ENCODE results near the gene TSC22D2. TPM values are rescaled to one million over a fixed set of nuclear protein-coding genes. Genes with fewer than 3 reads are reported as not detected.

TSC22D2 gene
- polyA plus RNA-seq, 1 donor from 2014 or later: 15.3 TPM

DNA sequence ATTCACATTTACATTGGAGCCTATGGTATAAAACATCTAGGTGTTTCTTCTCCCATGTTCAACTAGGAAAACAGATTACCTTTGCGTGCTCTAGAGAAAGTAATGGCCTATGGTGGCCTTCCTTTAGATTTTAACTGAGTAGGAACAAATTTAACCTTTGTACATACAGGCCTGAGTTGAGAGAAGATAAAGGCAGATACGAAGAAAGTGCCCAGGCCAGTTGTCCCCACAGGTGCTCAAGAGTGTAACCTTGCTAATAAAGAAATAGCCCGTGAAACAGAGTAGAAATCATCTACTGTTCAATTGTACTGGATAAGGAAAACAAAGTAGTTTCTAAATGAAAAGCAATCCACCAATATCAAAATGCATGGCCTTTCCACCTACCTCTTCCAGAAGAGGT lies 6.8 kb upstream of the TSC22D2 start:
- peaks cover 4% of the 10 kb centered on the region for H3K79me2 ChIP-seq (replicated peaks; ENCODE audit: insufficient read depth, low read length)
- no peaks in the 10 kb centered on the region for H3K9me2 ChIP-seq (ENCODE audit: insufficient read depth, low read length)
- no peak overlapping the region for H3K27ac ChIP-seq (ENCODE audit: low read length)
- no peaks in the 10 kb centered on the region for H3F3A ChIP-seq (ENCODE audit: insufficient read depth, low read length, poor library complexity, severe bottlenecking)
- no peak overlapping the region for H3K4me2 ChIP-seq (ENCODE audit: low read length)
- no peak overlapping the region for H2AFZ ChIP-seq (ENCODE audit: low read depth, low read length)
- TF ChIP-seq EP300 (conservative IDR thresholded peaks at IDR 0.05; ENCODE audit: poor library complexity, severe bottlenecking) (no peak), RAD21 (conservative IDR thresholded peaks at IDR 0.05) (no peak)
- TF ChIP-seq, protein P1, sequence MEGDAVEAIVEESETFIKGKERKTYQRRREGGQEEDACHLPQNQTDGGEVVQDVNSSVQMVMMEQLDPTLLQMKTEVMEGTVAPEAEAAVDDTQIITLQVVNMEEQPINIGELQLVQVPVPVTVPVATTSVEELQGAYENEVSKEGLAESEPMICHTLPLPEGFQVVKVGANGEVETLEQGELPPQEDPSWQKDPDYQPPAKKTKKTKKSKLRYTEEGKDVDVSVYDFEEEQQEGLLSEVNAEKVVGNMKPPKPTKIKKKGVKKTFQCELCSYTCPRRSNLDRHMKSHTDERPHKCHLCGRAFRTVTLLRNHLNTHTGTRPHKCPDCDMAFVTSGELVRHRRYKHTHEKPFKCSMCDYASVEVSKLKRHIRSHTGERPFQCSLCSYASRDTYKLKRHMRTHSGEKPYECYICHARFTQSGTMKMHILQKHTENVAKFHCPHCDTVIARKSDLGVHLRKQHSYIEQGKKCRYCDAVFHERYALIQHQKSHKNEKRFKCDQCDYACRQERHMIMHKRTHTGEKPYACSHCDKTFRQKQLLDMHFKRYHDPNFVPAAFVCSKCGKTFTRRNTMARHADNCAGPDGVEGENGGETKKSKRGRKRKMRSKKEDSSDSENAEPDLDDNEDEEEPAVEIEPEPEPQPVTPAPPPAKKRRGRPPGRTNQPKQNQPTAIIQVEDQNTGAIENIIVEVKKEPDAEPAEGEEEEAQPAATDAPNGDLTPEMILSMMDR (IDR thresholded peaks at IDR 0.05; ENCODE audit: poor library complexity, severe bottlenecking): no peak
- H3K4me3 ChIP-seq (ENCODE audit: low read length): no peak overlapping the region
- no peaks in the 10 kb centered on the region for H3K27me3 ChIP-seq (ENCODE audit: insufficient read depth, low read depth, low read length)
- no peak overlapping the region for H3K9ac ChIP-seq (ENCODE audit: low read length)
- H3K9me3 ChIP-seq (ENCODE audit: low read length): no peaks in the 10 kb centered on the region
- no peaks in the 10 kb centered on the region for H3K36me3 ChIP-seq (ENCODE audit: insufficient read depth, low read length)
- H4K20me1 ChIP-seq (ENCODE audit: insufficient read depth): no peaks in the 10 kb centered on the region

DNA sequence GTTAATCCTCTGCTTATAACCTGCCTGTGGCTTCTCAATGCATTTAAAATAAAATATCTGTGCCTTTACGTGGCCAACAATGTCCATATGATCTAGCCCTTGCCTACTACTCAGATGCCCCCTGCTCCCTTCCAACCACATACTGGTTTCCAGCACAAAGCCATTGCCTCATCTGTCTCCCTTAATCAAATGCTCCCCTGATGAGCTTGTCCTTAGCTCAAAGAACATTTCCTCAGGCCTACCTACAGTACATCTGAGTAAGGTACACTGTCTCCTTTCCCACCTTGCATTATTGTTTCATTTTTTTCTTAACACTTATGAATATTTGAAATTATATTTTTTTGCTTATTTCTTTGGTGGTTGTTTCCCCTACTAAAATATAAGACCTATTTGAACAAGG lies 5.9 kb upstream of the TSC22D2 start:
- Histone ChIP-seq H3K79me2 (replicated peaks; ENCODE audit: insufficient read depth, low read length) (peaks cover 4% of the 10 kb centered on the region), H4K20me1 (ENCODE audit: insufficient read depth) (no peaks in the 10 kb centered on the region), H3K4me2 (ENCODE audit: low read length) (no peak overlapping the region), H3K9ac (ENCODE audit: low read length) (no peak overlapping the region), H3K9me3 (ENCODE audit: low read length) (no peaks in the 10 kb centered on the region), H3K27me3 (ENCODE audit: insufficient read depth, low read depth, low read length) (no peaks in the 10 kb centered on the region), H3K36me3 (ENCODE audit: insufficient read depth, low read length) (no peaks in the 10 kb centered on the region), H3K27ac (ENCODE audit: low read length) (no peak overlapping the region), H3F3A (ENCODE audit: insufficient read depth, low read length, poor library complexity, severe bottlenecking) (peaks cover 3% of the 10 kb centered on the region), H3K9me2 (ENCODE audit: insufficient read depth, low read length) (no peaks in the 10 kb centered on the region), H3K4me3 (ENCODE audit: low read length) (no peak overlapping the region), H2AFZ (ENCODE audit: low read depth, low read length) (no peak overlapping the region)
- TF ChIP-seq SMC3 (conservative IDR thresholded peaks at IDR 0.05; ENCODE audit: poor library complexity): no peak
- no peak for TF ChIP-seq POLR2AphosphoS5 (IDR thresholded peaks at IDR 0.05)
- TF ChIP-seq TAF1 (IDR thresholded peaks at IDR 0.05; ENCODE audit: low read depth): no peak
- TF ChIP-seq MXI1 (conservative IDR thresholded peaks at IDR 0.05; ENCODE audit: poor library complexity, severe bottlenecking): no peak
- TF ChIP-seq EP300 (conservative IDR thresholded peaks at IDR 0.05; ENCODE audit: poor library complexity, severe bottlenecking): no peak
- TF ChIP-seq, protein P1 (IDR thresholded peaks at IDR 0.05; ENCODE audit: poor library complexity, severe bottlenecking): no peak
- TF ChIP-seq, protein P2, sequence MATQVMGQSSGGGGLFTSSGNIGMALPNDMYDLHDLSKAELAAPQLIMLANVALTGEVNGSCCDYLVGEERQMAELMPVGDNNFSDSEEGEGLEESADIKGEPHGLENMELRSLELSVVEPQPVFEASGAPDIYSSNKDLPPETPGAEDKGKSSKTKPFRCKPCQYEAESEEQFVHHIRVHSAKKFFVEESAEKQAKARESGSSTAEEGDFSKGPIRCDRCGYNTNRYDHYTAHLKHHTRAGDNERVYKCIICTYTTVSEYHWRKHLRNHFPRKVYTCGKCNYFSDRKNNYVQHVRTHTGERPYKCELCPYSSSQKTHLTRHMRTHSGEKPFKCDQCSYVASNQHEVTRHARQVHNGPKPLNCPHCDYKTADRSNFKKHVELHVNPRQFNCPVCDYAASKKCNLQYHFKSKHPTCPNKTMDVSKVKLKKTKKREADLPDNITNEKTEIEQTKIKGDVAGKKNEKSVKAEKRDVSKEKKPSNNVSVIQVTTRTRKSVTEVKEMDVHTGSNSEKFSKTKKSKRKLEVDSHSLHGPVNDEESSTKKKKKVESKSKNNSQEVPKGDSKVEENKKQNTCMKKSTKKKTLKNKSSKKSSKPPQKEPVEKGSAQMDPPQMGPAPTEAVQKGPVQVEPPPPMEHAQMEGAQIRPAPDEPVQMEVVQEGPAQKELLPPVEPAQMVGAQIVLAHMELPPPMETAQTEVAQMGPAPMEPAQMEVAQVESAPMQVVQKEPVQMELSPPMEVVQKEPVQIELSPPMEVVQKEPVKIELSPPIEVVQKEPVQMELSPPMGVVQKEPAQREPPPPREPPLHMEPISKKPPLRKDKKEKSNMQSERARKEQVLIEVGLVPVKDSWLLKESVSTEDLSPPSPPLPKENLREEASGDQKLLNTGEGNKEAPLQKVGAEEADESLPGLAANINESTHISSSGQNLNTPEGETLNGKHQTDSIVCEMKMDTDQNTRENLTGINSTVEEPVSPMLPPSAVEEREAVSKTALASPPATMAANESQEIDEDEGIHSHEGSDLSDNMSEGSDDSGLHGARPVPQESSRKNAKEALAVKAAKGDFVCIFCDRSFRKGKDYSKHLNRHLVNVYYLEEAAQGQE (IDR thresholded peaks at IDR 0.05; ENCODE audit: borderline replicate concordance): no peak
- no peak for TF ChIP-seq EZH2 (IDR thresholded peaks at IDR 0.05; ENCODE audit: borderline replicate concordance, insufficient read depth, low read length, poor library complexity, severe bottlenecking)
- TF ChIP-seq RAD21 (conservative IDR thresholded peaks at IDR 0.05): no peak
